ENCODE measurements around the gene RHOJ. TPM values are rescaled to one million over a fixed set of nuclear protein-coding genes. Genes with fewer than 3 reads are reported as not detected.

RHOJ gene
- total and polyA plus RNA-seq, 4 donors = 1.0 to 1.7 (median 1.2) TPM

GRCh38 chr14:63328787-63329737 lies 124.8 kb downstream of the RHOJ start:
- TF ChIP-seq MAX (IDR thresholded peaks at IDR 0.05) = no peak
- TF ChIP-seq CTCF (IDR thresholded peaks at IDR 0.05; ENCODE audit: low read depth, low read length, missing input control) = no peak
- no peak for TF ChIP-seq YY1 (IDR thresholded peaks at IDR 0.05)
- DNase-seq (ENCODE audit: low spot score) = no peak
- Histone ChIP-seq H3K4me1 (ENCODE audit: control insufficient read depth in 4 of 4, insufficient read depth in 4 of 4, low read length in 3 of 4) (no peaks in the 10 kb centered on the region), H3K9ac (ENCODE audit: low read depth in 1 of 2, low read length in 2 of 2) (no peak overlapping the region), H3K27me3 (ENCODE audit: control insufficient read depth in 4 of 4, insufficient read depth in 4 of 4, low read length in 3 of 4) (no peaks in the 10 kb centered on the region), H3K27ac (ENCODE audit: low read depth in 1 of 2, low read length in 2 of 2) (no peak overlapping the region), H3K36me3 (ENCODE audit: control insufficient read depth in 4 of 4, insufficient read depth in 3 of 4, low read depth in 1 of 4, low read length in 3 of 4) (no peaks in the 10 kb centered on the region), H3K9me3 (ENCODE audit: control insufficient read depth in 4 of 4, low read length in 3 of 4) (peaks cover 0 to 5% (median 0%) of the 10 kb centered on the region in 4 donors), H3K4me3 (ENCODE audit: low read depth in 1 of 3, low read length in 3 of 3) (no peak overlapping the region)
- WGBS = 64% methylated on average over 6 of the region's 6 CpGs

GRCh38 chr14:63342371-63342770 lies 138.1 kb downstream of the RHOJ start:
- no peak overlapping the region for H3K4me3 ChIP-seq (ENCODE audit: low read depth in 1 of 3, low read length in 3 of 3)
- no peak for DNase-seq (ENCODE audit: low spot score)
- WGBS = 47% methylated on average over 7 of the region's 7 CpGs

More at GRCh38 chr14:63342371-63342770, 138.1 kb downstream of the RHOJ start:
- no peaks in the 10 kb centered on the region for H3K36me3 ChIP-seq (ENCODE audit: control insufficient read depth in 4 of 4, insufficient read depth in 3 of 4, low read depth in 1 of 4, low read length in 3 of 4)
- peaks cover 0 to 3% (median 0%) of the 10 kb centered on the region in 4 donors for H3K4me1 ChIP-seq (ENCODE audit: control insufficient read depth in 4 of 4, insufficient read depth in 4 of 4, low read length in 3 of 4)
- no peak for TF ChIP-seq SP1 (IDR thresholded peaks at IDR 0.05)
- peak; percentile 85 for TF ChIP-seq REST (IDR thresholded peaks at IDR 0.05)
- TF ChIP-seq HNF4G (IDR thresholded peaks at IDR 0.05) = no peak
- no peak for TF ChIP-seq NR2F2 (IDR thresholded peaks at IDR 0.05)
- no peak for TF ChIP-seq CTCF (IDR thresholded peaks at IDR 0.05; ENCODE audit: low read depth, low read length, missing input control)
- peaks cover 0 to 3% (median 1%) of the 10 kb centered on the region in 4 donors for H3K27me3 ChIP-seq (ENCODE audit: control insufficient read depth in 4 of 4, insufficient read depth in 4 of 4, low read length in 3 of 4)
- H3K9ac ChIP-seq (ENCODE audit: low read depth in 1 of 2, low read length in 2 of 2) = no peak overlapping the region
- H3K9me3 ChIP-seq (ENCODE audit: control insufficient read depth in 4 of 4, low read length in 3 of 4) = no peaks in the 10 kb centered on the region
- H3K27ac ChIP-seq (ENCODE audit: low read depth in 1 of 2, low read length in 2 of 2) = no peak overlapping the region

Other genes with a start within 250 kb of the RHOJ start
- not detected for gene KCNH5, start 159.0 kb upstream of the RHOJ start, total RNA-seq
- gene KCNH5, start 159.0 kb upstream of the RHOJ start, polyA plus RNA-seq = not detected
- gene GPHB5, start 114.5 kb downstream of the RHOJ start, total RNA-seq = not detected
- gene GPHB5, start 114.5 kb downstream of the RHOJ start, polyA plus RNA-seq = not detected

All from liver (tissue), 9 donors.